Stimulated activated CD8-positive, alpha-beta memory T cell treated with anti-CD3 and anti-CD28 coated beads, Interleukin-7, amount 100 ng/mL, for 48 hours (primary cell): ENCODE data around the gene DZANK1.
"Not testable (repeated sequence)": the region's sequence is repeated elsewhere in the genome, so short reads cannot be mapped to it uniquely, and the experiment has no call there.

Experiments used
- DNase-seq, 2 donors: peaks; one replicate each; pipeline ENCODE4 v3.0.0-alpha.2; 2020; ENCODE audit warnings: low read depth in 1 of 2; ENCODE audit errors: extremely low read depth in 1 of 2

The DZANK1 gene

GRCh38 chr20:18466894-18467730, at the start of gene DZANK1, which contains the start of gene POLR3F:
DZANK1 (minus strand) TSS chr20:18467030; CDS start chr20:18465358, 1,672 bp downstream.
POLR3F (plus strand) TSS chr20:18467390; CDS start chr20:18467507, 117 bp downstream.
- peak; percentile 84 to 92 for DNase-seq

- no peak for DNase-seq
Measured at GRCh38 chr20:18515973-18516372, 49.1 kb upstream of the DZANK1 start.

GRCh38 chr20:18514127-18514526, 47.3 kb upstream of the DZANK1 start:
- no peak for DNase-seq

- DNase-seq = no peak
Measured at GRCh38 chr20:18513208-18513607, 46.4 kb upstream of the DZANK1 start.

GRCh38 chr20:18511571-18511970, 44.7 kb upstream of the DZANK1 start:
- no peak for DNase-seq

GRCh38 chr20:18507218-18508191, 40.7 kb upstream of the DZANK1 start, which contains the start of gene SEC23B:
SEC23B (plus strand) TSS chr20:18507940; CDS start chr20:18510836, 2,896 bp downstream.
- DNase-seq = peak; percentile 94 to 99

GRCh38 chr20:18506744-18507143, 39.9 kb upstream of the DZANK1 start:
- DNase-seq = peak in 1 of 2 donors; percentile 11

GRCh38 chr20:18504479-18505060, 37.7 kb upstream of the DZANK1 start:
- no peak for DNase-seq

GRCh38 chr20:18501672-18502071, 34.8 kb upstream of the DZANK1 start:
- DNase-seq = not testable (repeated sequence)

GRCh38 chr20:18497603-18498002, 30.8 kb upstream of the DZANK1 start:
- DNase-seq = no peak

- peak; percentile 59 to 74 for DNase-seq
Measured at GRCh38 chr20:18496740-18497592, 30.1 kb upstream of the DZANK1 start, which contains the start of gene RBBP9. RBBP9 (minus strand) TSS chr20:18497225; CDS start chr20:18497167, 58 bp downstream.

- no peak for DNase-seq
Measured at GRCh38 chr20:18496042-18496441, 29.2 kb upstream of the DZANK1 start.

GRCh38 chr20:18488301-18488700, 21.5 kb upstream of the DZANK1 start:
- DNase-seq = no peak

GRCh38 chr20:18481596-18481995, 14.8 kb upstream of the DZANK1 start:
- DNase-seq = no peak

GRCh38 chr20:18477821-18478220, 11.0 kb upstream of the DZANK1 start:
- DNase-seq = no peak

- DNase-seq = no peak
Measured at GRCh38 chr20:18477218-18477617, 10.4 kb upstream of the DZANK1 start.

GRCh38 chr20:18466574-18466893, 296 bp downstream of the DZANK1 start:
- no peak for DNase-seq

- DNase-seq = no peak
Measured at GRCh38 chr20:18465536-18466200, 1.2 kb downstream of the DZANK1 start.

GRCh38 chr20:18456600-18456999, 10.2 kb downstream of the DZANK1 start:
- no peak for DNase-seq
